ENCODE results near the gene ELAVL3.

Gene ELAVL3

GRCh38 chr19:11453468-11454341, 27.1 kb downstream of the ELAVL3 start:
- peak; percentile 26; the same call in 1 of the 2 replicates for TF ChIP-seq CTCF (IDR thresholded peaks at IDR 0.05)
- no peak for TF ChIP-seq ZFX (IDR thresholded peaks at IDR 0.05; ENCODE audit: borderline replicate concordance)
- H3K27ac ChIP-seq, result no peak overlapping the region

DNA sequence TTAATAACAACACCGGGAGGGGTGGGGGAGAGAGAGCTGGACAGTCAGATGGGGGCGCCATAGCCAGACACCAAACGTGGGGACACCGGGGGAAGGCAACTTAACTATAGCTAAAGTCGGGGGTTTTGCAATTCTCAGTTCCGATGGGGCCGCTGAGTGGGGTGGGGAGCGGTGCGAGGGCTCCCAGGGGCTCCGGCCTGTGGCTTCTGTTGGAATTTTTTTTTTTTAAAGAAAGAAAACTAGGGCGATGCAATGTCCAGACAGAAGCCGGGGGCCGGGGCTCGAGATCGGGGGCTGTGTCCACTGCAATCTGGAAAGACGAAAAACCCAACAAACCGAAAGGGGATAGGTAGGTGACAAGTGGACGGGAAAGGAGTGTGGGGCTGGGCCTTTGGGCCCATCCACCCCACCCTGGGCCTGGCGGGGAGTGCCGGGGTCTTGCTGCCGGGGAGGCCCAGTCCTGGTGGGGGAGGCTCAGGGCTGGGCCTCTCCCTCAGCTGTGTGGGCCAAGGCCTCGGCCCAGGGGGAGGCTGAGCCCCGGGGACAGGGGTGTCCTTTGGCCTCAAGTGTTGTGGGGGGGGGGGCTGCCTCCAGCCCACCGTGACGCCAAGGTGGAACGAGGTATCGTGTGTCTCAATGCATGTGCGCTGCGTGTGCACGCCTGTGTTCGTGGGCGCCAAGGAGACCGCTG, 28.1 kb downstream of the ELAVL3 start:
- H3K27ac ChIP-seq, result no peak overlapping the region
- TF ChIP-seq CTCF (IDR thresholded peaks at IDR 0.05) (peak; percentile 18; the same call in 1 of the 2 replicates), ZFX (IDR thresholded peaks at IDR 0.05; ENCODE audit: borderline replicate concordance) (no peak)

GRCh38 chr19:11451871-11452619, 28.8 kb downstream of the ELAVL3 start:
- no peak for TF ChIP-seq CTCF (IDR thresholded peaks at IDR 0.05)
- no peak for TF ChIP-seq ZFX (IDR thresholded peaks at IDR 0.05; ENCODE audit: borderline replicate concordance)

GRCh38 chr19:11451327-11451870, 29.4 kb downstream of the ELAVL3 start:
- TF ChIP-seq CTCF (IDR thresholded peaks at IDR 0.05) (no peak), ZFX (IDR thresholded peaks at IDR 0.05; ENCODE audit: borderline replicate concordance) (no peak)
- no peak overlapping the region for H3K27ac ChIP-seq

More at GRCh38 chr19:11451871-11452619, 28.8 kb downstream of the ELAVL3 start:
- H3K27ac ChIP-seq, result no peak overlapping the region

- no peak overlapping the region for H3K27ac ChIP-seq
- TF ChIP-seq ZFX (IDR thresholded peaks at IDR 0.05; ENCODE audit: borderline replicate concordance), result no peak
- TF ChIP-seq CTCF (IDR thresholded peaks at IDR 0.05), result no peak
These were observed 30.1 kb downstream of the ELAVL3 start for GRCh38 chr19:11450570-11451326.

- H3K27ac ChIP-seq, result no peak overlapping the region
- no peak for TF ChIP-seq CTCF (IDR thresholded peaks at IDR 0.05)
- TF ChIP-seq ZFX (IDR thresholded peaks at IDR 0.05; ENCODE audit: borderline replicate concordance), result no peak
These were observed 31.8 kb downstream of the ELAVL3 start for GRCh38 chr19:11448923-11449554.
